ENCODE measurements around the gene OBSCN.

The OBSCN gene

DNA sequence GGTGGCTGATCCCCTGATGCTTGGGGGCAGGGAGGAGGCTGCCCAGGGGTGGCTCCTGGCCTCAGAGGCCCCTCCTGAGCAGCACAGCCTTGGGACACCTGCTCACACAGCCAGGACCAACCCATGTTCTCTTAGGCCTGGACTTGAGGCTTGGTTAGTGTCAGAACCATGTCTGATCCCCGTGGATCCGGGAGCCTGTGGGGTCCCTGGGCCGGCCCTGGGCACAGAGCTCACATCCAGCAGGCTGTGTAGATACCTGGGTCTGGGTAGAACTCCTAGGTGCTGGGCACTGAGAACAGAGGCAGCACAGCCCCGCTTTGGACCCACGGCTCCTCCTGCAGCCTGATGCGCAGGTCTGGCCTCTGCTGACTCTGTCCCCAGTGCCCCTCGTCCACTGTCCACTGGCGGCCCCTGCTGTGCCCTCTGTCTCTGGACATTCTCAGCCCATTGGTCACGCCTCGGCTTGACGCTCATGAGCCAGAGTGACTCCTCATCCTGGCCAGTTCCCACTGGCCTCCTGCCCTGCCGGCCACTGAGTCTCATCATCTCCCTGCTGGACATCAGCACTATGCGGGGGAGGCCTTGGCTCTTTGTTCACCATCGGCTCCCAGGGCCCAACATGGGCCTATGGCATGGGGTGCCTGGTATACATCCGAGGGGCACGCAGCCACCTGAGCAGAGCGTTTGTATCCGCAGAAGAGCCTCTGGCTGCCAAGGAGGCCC, 128.6 kb downstream of the OBSCN start:
- WGBS, result 87% methylated on average over 18 of the region's 18 CpGs
- Histone ChIP-seq H2AK5ac (ENCODE audit: low read length, severe bottlenecking) (no peak overlapping the region), H3K4me1 (ENCODE audit: control insufficient read depth, insufficient read depth, low read depth, low read length) (peaks cover 4% of the 10 kb centered on the region), H2AFZ (ENCODE audit: low read depth, low read length) (no peak overlapping the region), H3K36me3 (ENCODE audit: control insufficient read depth in 1 of 2, insufficient read depth in 2 of 2, low read depth in 1 of 2, low read length in 2 of 2) (peaks cover 0 to 38% of the 10 kb centered on the region in 2 experiments), H3K27me3 (ENCODE audit: control insufficient read depth in 1 of 2, insufficient read depth in 1 of 2, low read length in 2 of 2) (peaks cover 0 to 5% of the 10 kb centered on the region in 2 experiments), H2BK15ac (ENCODE audit: low read depth, poor library complexity, severe bottlenecking) (no peak overlapping the region), H3K9me3 (ENCODE audit: control insufficient read depth, low read length) (no peaks in the 10 kb centered on the region), H3K14ac (ENCODE audit: low read length in 2 of 2) (peak overlapping the region in 1 of 2 experiments; percentile 63), H3K9ac (ENCODE audit: low read length) (no peak overlapping the region), H3K4me3 (ENCODE audit: insufficient read depth in 1 of 2, low read depth in 1 of 2, low read length in 2 of 2) (no peak overlapping the region), H2BK5ac (ENCODE audit: low read depth, low read length, poor library complexity, severe bottlenecking) (no peak overlapping the region), H3K18ac (ENCODE audit: low read depth in 1 of 2, low read length in 2 of 2) (no peak overlapping the region), H3K27ac (ENCODE audit: low read length, poor library complexity, severe bottlenecking) (no peak overlapping the region), H3K23ac (ENCODE audit: low read length in 2 of 2) (no peak overlapping the region), H3K79me1 (replicated peaks; ENCODE audit: low read length, poor library complexity, severe bottlenecking) (no peaks in the 10 kb centered on the region), H2BK120ac (ENCODE audit: low read depth, low read length) (no peak overlapping the region), H3K4me2 (ENCODE audit: low read length, poor library complexity, severe bottlenecking) (no peak overlapping the region), H4K91ac (ENCODE audit: low read length) (no peak overlapping the region), H2BK12ac (ENCODE audit: low read length in 2 of 2) (no peak overlapping the region), H4K8ac (ENCODE audit: low read length) (no peak overlapping the region), H3K4ac (ENCODE audit: low read depth in 1 of 2, low read length in 2 of 2) (no peak overlapping the region)
- no peak for DNase-seq

DNA sequence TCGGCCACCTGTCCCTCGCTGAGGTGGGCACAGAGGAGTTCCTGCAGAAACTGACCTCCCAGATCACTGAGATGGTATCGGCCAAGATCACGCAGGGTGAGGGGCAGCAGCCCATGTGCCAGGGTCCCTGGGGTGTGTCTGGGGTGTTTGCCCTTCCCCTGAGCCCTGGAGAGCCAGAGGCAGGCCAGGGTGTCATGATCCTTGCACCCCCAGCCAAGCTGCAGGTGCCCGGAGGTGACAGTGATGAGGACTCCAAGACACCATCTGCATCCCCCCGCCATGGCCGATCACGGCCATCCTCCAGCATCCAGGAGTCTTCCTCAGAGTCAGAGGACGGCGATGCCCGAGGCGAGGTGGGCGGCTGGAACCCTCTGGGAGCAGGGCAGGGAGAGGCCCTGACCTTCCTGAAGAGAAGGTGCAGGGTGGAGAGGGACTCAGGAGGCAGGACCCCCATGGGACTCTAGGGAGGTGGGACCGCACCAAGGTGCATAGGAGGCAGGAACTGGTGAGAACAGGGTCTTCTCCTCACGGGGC, 129.3 kb downstream of the OBSCN start:
- H3K27me3 ChIP-seq (ENCODE audit: control insufficient read depth in 1 of 2, insufficient read depth in 1 of 2, low read length in 2 of 2), result peaks cover 0 to 5% of the 10 kb centered on the region in 2 experiments
- H3K79me1 ChIP-seq (replicated peaks; ENCODE audit: low read length, poor library complexity, severe bottlenecking), result no peaks in the 10 kb centered on the region
- no peak overlapping the region for H2BK5ac ChIP-seq (ENCODE audit: low read depth, low read length, poor library complexity, severe bottlenecking)
- no peak overlapping the region for H3K27ac ChIP-seq (ENCODE audit: low read length, poor library complexity, severe bottlenecking)
- H3K36me3 ChIP-seq (ENCODE audit: control insufficient read depth in 1 of 2, insufficient read depth in 2 of 2, low read depth in 1 of 2, low read length in 2 of 2), result peaks cover 0 to 38% of the 10 kb centered on the region in 2 experiments
- no peak overlapping the region for H3K4me3 ChIP-seq (ENCODE audit: insufficient read depth in 1 of 2, low read depth in 1 of 2, low read length in 2 of 2)
- H3K14ac ChIP-seq (ENCODE audit: low read length in 2 of 2), result no peak overlapping the region
- H4K91ac ChIP-seq (ENCODE audit: low read length), result no peak overlapping the region
- H3K4me1 ChIP-seq (ENCODE audit: control insufficient read depth, insufficient read depth, low read depth, low read length), result peaks cover 4% of the 10 kb centered on the region
- no peak overlapping the region for H2AFZ ChIP-seq (ENCODE audit: low read depth, low read length)
- no peaks in the 10 kb centered on the region for H3K9me3 ChIP-seq (ENCODE audit: control insufficient read depth, low read length)
- no peak overlapping the region for H2BK15ac ChIP-seq (ENCODE audit: low read depth, poor library complexity, severe bottlenecking)
- no peak for DNase-seq
- H4K8ac ChIP-seq (ENCODE audit: low read length), result no peak overlapping the region
- H2AK5ac ChIP-seq (ENCODE audit: low read length, severe bottlenecking), result no peak overlapping the region
- no peak overlapping the region for H2BK120ac ChIP-seq (ENCODE audit: low read depth, low read length)
- no peak overlapping the region for H3K18ac ChIP-seq (ENCODE audit: low read depth in 1 of 2, low read length in 2 of 2)
- no peak overlapping the region for H3K4ac ChIP-seq (ENCODE audit: low read depth in 1 of 2, low read length in 2 of 2)
- H3K9ac ChIP-seq (ENCODE audit: low read length), result no peak overlapping the region
- WGBS, result 95% methylated on average over 15 of the region's 15 CpGs
- no peak overlapping the region for H3K4me2 ChIP-seq (ENCODE audit: low read length, poor library complexity, severe bottlenecking)
- H2BK12ac ChIP-seq (ENCODE audit: low read length in 2 of 2), result no peak overlapping the region
- no peak overlapping the region for H3K23ac ChIP-seq (ENCODE audit: low read length in 2 of 2)

DNA sequence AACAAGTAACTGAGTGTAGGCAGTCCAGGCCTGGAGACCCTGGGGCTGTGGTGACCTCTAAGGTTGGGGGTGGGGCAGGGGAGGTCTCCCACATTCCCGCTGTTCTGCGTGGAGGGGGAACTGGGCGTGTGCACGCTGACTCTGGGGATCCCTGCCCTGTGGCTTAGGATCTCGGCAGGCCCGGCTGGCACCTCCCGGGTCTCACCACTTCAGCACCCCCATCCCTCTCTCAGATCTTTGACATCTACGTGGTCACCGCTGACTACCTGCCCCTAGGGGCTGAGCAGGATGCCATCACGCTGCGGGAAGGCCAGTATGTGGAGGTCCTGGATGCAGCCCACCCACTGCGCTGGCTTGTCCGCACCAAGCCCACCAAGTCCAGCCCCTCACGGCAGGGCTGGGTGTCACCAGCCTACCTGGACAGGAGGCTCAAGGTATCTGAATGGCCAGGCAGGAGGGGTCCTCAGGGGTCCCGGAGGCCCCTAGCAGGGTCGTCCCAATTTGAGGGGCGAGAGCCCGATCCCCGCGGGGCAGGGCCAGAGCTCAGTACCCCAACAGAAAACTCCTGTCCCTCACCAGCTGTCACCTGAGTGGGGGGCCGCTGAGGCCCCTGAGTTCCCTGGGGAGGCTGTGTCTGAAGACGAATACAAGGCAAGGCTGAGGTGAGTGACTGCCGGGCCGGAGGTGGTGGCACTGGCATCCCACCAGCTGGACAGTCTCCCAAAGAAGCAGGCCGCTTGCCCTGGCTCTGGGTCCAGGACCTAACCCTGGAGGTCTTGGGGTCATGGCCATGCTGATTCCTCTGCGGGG, 130.1 kb downstream of the OBSCN start:
- no peak overlapping the region for H3K4ac ChIP-seq (ENCODE audit: low read depth in 1 of 2, low read length in 2 of 2)

DNA sequence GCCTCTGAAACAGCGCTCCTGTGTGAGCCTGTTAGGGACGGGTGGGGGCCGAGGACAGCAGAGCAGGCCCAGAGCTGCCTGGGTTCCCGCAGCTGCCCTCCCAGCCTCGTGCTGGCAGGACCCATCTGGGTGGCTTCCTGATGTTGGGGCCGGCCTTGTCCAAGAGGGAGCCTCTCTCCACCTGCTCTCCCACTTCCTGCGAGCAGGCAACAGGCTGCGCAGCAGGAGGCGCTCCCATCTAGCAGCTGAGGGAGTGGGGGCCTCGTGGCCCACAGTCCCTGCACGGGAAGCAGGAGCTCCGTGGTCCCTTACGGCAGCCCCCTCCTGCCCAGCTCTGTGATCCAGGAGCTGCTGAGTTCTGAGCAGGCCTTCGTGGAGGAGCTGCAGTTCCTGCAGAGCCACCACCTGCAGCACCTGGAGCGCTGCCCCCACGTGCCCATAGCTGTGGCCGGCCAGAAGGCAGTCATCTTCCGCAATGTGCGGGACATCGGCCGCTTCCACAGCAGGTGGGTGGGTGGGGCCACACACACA, 130.7 kb downstream of the OBSCN start:
- WGBS, result 85% methylated on average over 17 of the region's 21 CpGs

More for the DNA sequence above, 130.1 kb downstream of the OBSCN start:
- Histone ChIP-seq H3K27ac (ENCODE audit: low read length, poor library complexity, severe bottlenecking) (no peak overlapping the region), H2AK5ac (ENCODE audit: low read length, severe bottlenecking) (no peak overlapping the region), H3K79me1 (replicated peaks; ENCODE audit: low read length, poor library complexity, severe bottlenecking) (no peaks in the 10 kb centered on the region), H3K4me1 (ENCODE audit: control insufficient read depth, insufficient read depth, low read depth, low read length) (peaks cover 4% of the 10 kb centered on the region), H3K23ac (ENCODE audit: low read length in 2 of 2) (no peak overlapping the region), H3K36me3 (ENCODE audit: control insufficient read depth in 1 of 2, insufficient read depth in 2 of 2, low read depth in 1 of 2, low read length in 2 of 2) (peaks cover 0 to 38% of the 10 kb centered on the region in 2 experiments), H3K27me3 (ENCODE audit: control insufficient read depth in 1 of 2, insufficient read depth in 1 of 2, low read length in 2 of 2) (peaks cover 0 to 5% of the 10 kb centered on the region in 2 experiments), H2BK15ac (ENCODE audit: low read depth, poor library complexity, severe bottlenecking) (peak overlapping the region; percentile 8), H3K14ac (ENCODE audit: low read length in 2 of 2) (peak overlapping the region in 1 of 2 experiments; percentile 29), H2BK120ac (ENCODE audit: low read depth, low read length) (no peak overlapping the region), H3K4me2 (ENCODE audit: low read length, poor library complexity, severe bottlenecking) (no peak overlapping the region), H2AFZ (ENCODE audit: low read depth, low read length) (no peak overlapping the region), H3K4me3 (ENCODE audit: insufficient read depth in 1 of 2, low read depth in 1 of 2, low read length in 2 of 2) (no peak overlapping the region), H4K91ac (ENCODE audit: low read length) (no peak overlapping the region), H2BK5ac (ENCODE audit: low read depth, low read length, poor library complexity, severe bottlenecking) (no peak overlapping the region), H2BK12ac (ENCODE audit: low read length in 2 of 2) (no peak overlapping the region), H3K9ac (ENCODE audit: low read length) (no peak overlapping the region), H4K8ac (ENCODE audit: low read length) (peak overlapping the region; percentile 24), H3K9me3 (ENCODE audit: control insufficient read depth, low read length) (no peaks in the 10 kb centered on the region), H3K18ac (ENCODE audit: low read depth in 1 of 2, low read length in 2 of 2) (no peak overlapping the region)
- no peak for DNase-seq
- 95% methylated on average over 24 of the region's 26 CpGs for WGBS

More for the DNA sequence above, 130.7 kb downstream of the OBSCN start:
- no peak overlapping the region for H2BK5ac ChIP-seq (ENCODE audit: low read depth, low read length, poor library complexity, severe bottlenecking)
- no peak overlapping the region for H3K14ac ChIP-seq (ENCODE audit: low read length in 2 of 2)
- H3K9me3 ChIP-seq (ENCODE audit: control insufficient read depth, low read length), result no peaks in the 10 kb centered on the region
- H3K4me3 ChIP-seq (ENCODE audit: insufficient read depth in 1 of 2, low read depth in 1 of 2, low read length in 2 of 2), result no peak overlapping the region
- H2BK15ac ChIP-seq (ENCODE audit: low read depth, poor library complexity, severe bottlenecking), result peak overlapping the region; percentile 8
- H3K23ac ChIP-seq (ENCODE audit: low read length in 2 of 2), result no peak overlapping the region
- no peak overlapping the region for H4K91ac ChIP-seq (ENCODE audit: low read length)
- no peak overlapping the region for H2AFZ ChIP-seq (ENCODE audit: low read depth, low read length)
- no peak overlapping the region for H3K9ac ChIP-seq (ENCODE audit: low read length)
- no peak overlapping the region for H2BK120ac ChIP-seq (ENCODE audit: low read depth, low read length)
- H3K79me1 ChIP-seq (replicated peaks; ENCODE audit: low read length, poor library complexity, severe bottlenecking), result no peaks in the 10 kb centered on the region
- no peak for DNase-seq
- H2AK5ac ChIP-seq (ENCODE audit: low read length, severe bottlenecking), result no peak overlapping the region
- H3K27ac ChIP-seq (ENCODE audit: low read length, poor library complexity, severe bottlenecking), result no peak overlapping the region
- H3K27me3 ChIP-seq (ENCODE audit: control insufficient read depth in 1 of 2, insufficient read depth in 1 of 2, low read length in 2 of 2), result peaks cover 0 to 4% of the 10 kb centered on the region in 2 experiments
- H3K36me3 ChIP-seq (ENCODE audit: control insufficient read depth in 1 of 2, insufficient read depth in 2 of 2, low read depth in 1 of 2, low read length in 2 of 2), result peaks cover 0 to 33% of the 10 kb centered on the region in 2 experiments
- H3K4me1 ChIP-seq (ENCODE audit: control insufficient read depth, insufficient read depth, low read depth, low read length), result peaks cover 4% of the 10 kb centered on the region
- no peak overlapping the region for H3K18ac ChIP-seq (ENCODE audit: low read depth in 1 of 2, low read length in 2 of 2)
- no peak overlapping the region for H3K4me2 ChIP-seq (ENCODE audit: low read length, poor library complexity, severe bottlenecking)
- H2BK12ac ChIP-seq (ENCODE audit: low read length in 2 of 2), result no peak overlapping the region
- no peak overlapping the region for H3K4ac ChIP-seq (ENCODE audit: low read depth in 1 of 2, low read length in 2 of 2)
- H4K8ac ChIP-seq (ENCODE audit: low read length), result no peak overlapping the region
